HG03457 (cell line): ENCODE measurements around the gene LGR6.
"Not testable (repeated sequence)": the region's sequence is repeated elsewhere in the genome, so short reads cannot be mapped to it uniquely, and the experiment has no call there.

Experiments used
- ATAC-seq: cut with Tn5 transposase; IDR thresholded peaks from one replicate; pipeline ENCODE4 v1.9.1; 2021; ENCODE audit warnings: moderate number of reproducible peaks; ENCODE audit not compliant: unreplicated experiment

The LGR6 gene

GRCh38 chr1:202237052-202237451 lies 43.5 kb downstream of the LGR6 start:
- ATAC-seq: no peak

- no peak for ATAC-seq
Measured at GRCh38 chr1:202238914-202239313, 45.3 kb downstream of the LGR6 start.

DNA sequence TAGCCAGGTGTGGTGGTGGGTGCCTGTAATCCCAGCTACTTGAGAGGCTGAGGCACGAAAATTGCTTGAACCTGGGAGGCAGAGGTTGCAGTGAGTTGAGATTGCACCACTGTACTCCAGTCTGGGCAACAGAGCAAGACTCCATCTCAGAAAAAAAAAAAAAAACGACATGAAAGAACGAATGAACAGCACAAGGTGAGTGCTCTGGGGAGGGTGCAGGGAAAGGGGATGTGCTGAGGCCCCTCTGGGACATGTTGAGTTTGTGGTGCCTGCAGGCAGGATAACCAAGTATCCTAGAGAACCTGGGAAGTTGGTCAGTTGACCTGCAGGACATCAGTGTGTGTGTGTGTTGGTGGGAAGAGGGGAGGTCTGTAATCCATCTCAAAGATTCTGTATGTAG lies 46.6 kb downstream of the LGR6 start:
- ATAC-seq: not testable (repeated sequence)

DNA sequence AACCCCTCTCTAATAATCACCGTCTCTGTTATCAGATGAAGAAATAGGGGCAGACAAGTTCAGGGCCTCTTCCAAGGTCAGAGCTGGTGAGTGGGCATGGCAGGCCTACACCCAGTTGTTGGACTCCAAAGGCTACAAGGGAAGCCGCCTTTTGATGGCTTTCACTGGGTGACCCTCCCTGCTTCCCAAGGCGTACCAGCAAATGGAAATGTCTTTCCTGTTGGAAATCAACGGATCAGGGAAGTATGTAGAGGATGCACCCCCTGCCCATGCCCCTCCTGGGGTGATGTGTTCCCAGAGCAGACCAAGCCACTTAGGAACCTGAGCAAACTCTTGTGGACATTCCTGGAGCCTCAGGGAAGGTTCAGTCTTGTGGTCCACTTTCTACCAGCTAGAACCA lies 47.4 kb downstream of the LGR6 start:
- no peak for ATAC-seq

DNA sequence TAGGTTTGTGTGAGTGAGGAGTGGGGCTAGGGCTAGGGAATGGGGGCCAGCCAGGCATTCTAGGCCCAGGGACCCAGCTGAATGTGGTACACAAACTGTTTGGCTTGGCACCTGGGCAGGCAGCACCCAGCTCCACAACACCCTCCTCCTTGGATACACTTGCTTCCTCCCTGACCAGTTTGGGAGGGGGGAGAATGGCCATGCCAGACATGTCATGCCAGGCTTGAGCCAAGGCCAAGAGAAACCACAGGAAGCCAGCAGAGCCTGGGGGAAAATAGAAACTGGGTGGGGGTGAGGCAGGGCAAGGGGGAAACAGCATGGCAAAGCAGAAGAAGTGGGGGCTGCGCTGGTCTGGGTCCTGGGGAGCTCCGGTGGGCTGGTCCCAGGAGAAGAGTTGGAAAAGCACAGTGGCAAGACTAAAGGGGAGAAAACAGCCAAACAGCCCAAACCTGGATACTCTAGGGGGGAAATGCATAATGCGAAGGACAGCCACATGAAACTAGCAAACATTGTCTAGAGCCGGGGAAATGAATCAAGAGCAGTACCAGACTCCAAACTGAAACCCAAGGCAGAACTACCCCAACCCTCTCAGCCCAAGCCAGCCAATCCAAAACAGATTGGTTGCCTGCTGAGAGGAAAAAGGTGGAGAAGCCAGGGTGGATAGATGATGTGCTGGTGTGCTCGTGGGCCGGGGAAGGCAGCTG lies 47.9 kb downstream of the LGR6 start:
- no peak for ATAC-seq

DNA sequence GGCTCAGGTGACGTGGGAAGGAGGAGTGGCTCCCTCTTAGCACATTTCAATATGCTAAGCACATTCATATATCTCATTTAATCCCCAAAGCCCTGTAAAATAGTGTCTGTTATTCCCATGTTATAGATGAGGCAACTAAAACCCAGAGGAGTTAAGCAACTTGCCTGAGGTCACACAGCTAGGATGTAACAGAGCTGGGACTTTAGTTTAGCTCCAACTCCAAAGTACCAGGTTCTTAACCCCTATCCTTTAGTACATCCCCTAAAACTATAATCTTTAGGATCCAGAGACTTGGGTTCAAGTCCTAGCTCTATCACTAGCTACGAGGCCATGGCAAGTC lies 48.5 kb downstream of the LGR6 start:
- no peak for ATAC-seq

GRCh38 chr1:202243006-202243405 lies 49.4 kb downstream of the LGR6 start:
- ATAC-seq: no peak

DNA sequence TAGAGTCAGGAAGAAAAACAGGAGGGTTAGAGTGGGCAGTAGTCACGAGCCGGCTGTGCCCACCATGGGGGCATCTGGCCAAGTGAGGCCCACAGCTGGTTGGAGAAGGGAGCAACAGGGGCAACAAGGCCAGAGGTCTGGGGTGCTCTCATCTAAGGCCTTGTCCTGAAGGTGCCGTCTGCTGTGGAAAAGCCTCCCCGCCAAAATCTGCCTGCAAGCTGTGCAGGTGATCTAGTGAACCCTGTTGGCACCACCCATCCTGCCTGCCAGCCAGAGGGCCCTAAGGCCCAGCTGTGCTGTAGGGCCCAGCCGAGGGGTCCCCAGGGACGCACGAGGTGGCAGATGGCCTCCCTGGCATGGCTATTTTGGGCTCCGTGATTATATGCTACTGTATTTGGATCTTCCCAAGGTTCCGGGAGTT lies 51.3 kb downstream of the LGR6 start:
- ATAC-seq: no peak

DNA sequence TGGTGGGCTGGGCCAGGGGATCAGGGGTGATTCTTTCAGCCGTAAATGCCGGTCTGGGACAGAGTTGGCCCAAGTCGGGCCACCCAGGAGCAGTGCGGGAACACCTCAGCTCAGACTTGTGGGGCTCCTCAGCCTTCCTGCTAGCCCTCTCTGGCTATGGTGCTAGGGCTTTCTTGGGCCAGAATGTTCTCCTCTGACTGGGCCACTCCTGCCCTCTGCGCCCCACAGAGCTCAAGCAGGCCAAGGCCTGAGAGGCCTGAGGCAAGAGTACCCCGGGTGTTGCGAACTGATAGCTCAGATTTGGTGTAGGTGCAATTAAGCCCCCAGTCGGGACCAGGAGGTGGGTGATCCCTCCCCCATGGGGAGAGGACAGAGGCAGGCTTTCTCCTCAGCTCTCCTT lies 51.8 kb downstream of the LGR6 start:
- ATAC-seq: no peak

- no peak for ATAC-seq
Measured at GRCh38 chr1:202247104-202247503, 53.5 kb downstream of the LGR6 start.

GRCh38 chr1:202247837-202248795 lies 54.5 kb downstream of the LGR6 start:
- ATAC-seq: no peak

- no peak for ATAC-seq
Measured at GRCh38 chr1:202248861-202249260, 55.3 kb downstream of the LGR6 start.

DNA sequence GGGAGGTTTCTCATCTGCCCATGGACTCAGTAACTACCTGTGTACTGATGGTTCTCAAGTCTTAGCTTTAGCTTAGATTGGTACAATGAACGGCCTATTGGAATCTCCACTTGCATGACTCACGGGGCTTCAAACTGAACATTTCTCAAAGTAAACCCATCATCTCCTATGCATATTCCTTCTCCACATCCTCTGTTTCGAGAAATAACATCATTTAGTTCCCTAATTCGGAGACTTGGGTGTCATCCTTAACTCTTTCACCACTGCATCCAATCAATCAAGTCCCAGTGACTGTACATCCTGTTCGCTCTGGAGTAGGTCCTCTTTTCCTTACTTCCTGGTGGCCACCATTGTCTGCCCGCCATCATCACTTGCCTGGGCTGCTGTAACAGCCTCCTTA lies 55.8 kb downstream of the LGR6 start:
- ATAC-seq: no peak

GRCh38 chr1:202249846-202250245 lies 56.2 kb downstream of the LGR6 start:
- no peak for ATAC-seq

GRCh38 chr1:202250982-202251381 lies 57.4 kb downstream of the LGR6 start:
- no peak for ATAC-seq

- ATAC-seq: no peak
Measured at GRCh38 chr1:202251424-202252256, 58.0 kb downstream of the LGR6 start.

GRCh38 chr1:202252271-202252670 lies 58.7 kb downstream of the LGR6 start:
- no peak for ATAC-seq

DNA sequence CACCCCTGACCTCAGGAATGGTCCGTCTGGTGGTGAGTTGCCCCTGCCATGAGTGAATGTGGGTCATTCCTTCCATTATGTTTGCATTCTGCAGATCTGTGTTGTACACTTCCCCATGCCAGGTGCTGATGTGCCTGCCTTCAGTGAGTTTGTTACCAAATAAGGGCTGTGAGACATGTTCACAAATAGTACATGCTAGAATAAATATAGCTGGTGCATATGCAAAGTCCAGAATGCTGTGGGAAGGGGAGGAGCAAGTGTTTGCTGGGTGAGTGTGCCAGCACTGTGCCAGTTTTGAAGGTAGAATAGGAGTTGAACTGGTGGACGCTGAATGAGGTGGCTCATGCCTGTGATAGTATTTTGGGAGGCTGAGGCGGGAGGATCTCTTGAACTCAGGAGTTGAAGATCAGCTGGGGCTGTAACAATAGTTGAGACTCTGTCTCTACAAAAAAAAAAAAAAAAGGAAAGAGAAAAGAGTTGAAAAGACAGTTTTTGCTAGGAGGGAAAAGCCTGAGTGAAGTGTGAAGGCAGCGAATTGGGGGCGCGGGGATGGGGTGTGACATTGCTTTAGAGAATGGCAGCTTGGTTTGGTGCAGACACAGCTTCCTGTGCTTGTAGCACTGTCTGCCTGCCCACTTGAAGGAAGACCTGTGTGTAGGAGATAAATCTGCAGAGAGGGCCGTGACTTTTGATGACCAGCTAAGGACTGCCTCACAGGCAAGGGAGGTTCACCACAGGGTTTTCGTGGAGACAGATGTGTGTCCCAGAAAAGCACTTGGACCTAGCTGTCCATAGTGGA lies 61.1 kb downstream of the LGR6 start:
- no peak for ATAC-seq

DNA sequence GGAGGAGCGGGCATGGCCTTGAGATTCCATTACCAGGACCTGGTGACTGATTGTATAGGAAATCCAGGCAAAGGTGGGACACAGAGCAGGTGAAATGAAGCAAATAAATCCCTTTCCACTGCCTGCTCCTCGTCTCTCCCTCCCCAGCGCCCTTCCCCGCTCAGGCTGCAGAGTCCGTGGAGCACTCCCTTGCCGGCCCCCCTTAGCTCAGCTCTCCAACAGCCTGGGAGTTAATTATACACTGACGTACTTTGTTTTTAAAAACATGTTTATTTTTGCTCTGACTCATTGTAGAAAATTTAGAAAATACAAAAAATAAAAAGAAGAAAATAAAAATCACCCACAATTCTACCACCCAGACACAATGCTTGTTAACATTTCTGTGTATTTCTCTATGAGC lies 61.7 kb downstream of the LGR6 start:
- ATAC-seq: no peak

DNA sequence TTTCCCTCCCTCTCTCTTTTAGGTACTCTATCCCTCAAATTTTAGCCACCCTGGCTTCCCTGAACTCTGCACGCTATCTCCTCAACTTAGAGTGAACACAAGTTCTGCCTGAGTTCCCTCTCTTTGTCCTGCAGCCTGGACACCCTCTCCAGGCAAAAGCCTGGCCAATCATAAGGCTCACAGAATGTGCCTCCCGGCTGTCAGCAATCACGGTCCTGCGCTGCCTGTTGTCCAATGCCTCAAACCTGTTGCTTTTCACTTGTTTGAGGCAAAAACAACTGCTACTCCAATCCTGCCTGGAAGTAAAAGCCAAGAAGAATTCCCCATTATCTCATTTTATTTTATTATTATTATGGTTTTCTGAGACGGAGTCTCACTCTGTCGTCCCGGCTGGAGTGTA lies 66.1 kb downstream of the LGR6 start:
- no peak for ATAC-seq
